Glutamatergic neuron (in vitro differentiated cells): ENCODE results near the gene TMPRSS7. TPM values are rescaled to one million over a fixed set of nuclear protein-coding genes. Genes with fewer than 3 reads are reported as not detected.

Source experiments
- DNase-seq: peaks from one replicate; pipeline ENCODE4 v3.0.0; 2022
- H3K27ac Mint-ChIP-seq: one replicate; pipeline ENCODE4 v1.8.0; 2020; ENCODE audit warnings: mild to moderate bottlenecking, mixed read lengths, inconsistent platforms; ENCODE audit not compliant: unreplicated experiment
- H3K27me3 Mint-ChIP-seq: one replicate; pipeline ENCODE4 v1.8.0; 2020; ENCODE audit warnings: mild to moderate bottlenecking, moderate library complexity, mixed read lengths, inconsistent platforms; ENCODE audit not compliant: unreplicated experiment
- H3K36me3 Mint-ChIP-seq: one replicate; pipeline ENCODE4 v1.8.0; 2020; ENCODE audit warnings: mild to moderate bottlenecking, mixed read lengths, inconsistent platforms; ENCODE audit not compliant: unreplicated experiment
- H3K4me1 Mint-ChIP-seq: one replicate; pipeline ENCODE4 v1.8.0; 2020; ENCODE audit warnings: mild to moderate bottlenecking, low read depth, mixed read lengths, inconsistent platforms; ENCODE audit not compliant: unreplicated experiment
- H3K4me3 Mint-ChIP-seq: one replicate; pipeline ENCODE4 v1.8.0; 2020; ENCODE audit warnings: mild to moderate bottlenecking, mixed read lengths, inconsistent platforms; ENCODE audit not compliant: unreplicated experiment
- H3K9me3 Mint-ChIP-seq: one replicate; pipeline ENCODE4 v1.8.0; 2020; ENCODE audit warnings: mild to moderate bottlenecking, moderate library complexity, mixed read lengths, inconsistent platforms; ENCODE audit not compliant: unreplicated experiment
- total RNA-seq: library from RNA; stranded (reverse); fragmentation: NEBNext Ultra II Directional; extraction: Animal tissue kit (Norgen Biotek cat#: 25700); gene quantifications from one replicate; pipeline ENCODE4 v1.2.1, GENCODE V29; 2021; ENCODE audit not compliant: unreplicated experiment
- TF ChIP-seq, protein P1 (sequence below): fragments of 200-600 bp; sonication (generic); IDR thresholded peaks from one replicate; pipeline ENCODE4 v1.5.0; 2021; ENCODE audit not compliant: partially characterized antibody, unreplicated experiment

TMPRSS7 gene
- total RNA-seq, 1 donor from 2014 or later, result not detected

DNA sequence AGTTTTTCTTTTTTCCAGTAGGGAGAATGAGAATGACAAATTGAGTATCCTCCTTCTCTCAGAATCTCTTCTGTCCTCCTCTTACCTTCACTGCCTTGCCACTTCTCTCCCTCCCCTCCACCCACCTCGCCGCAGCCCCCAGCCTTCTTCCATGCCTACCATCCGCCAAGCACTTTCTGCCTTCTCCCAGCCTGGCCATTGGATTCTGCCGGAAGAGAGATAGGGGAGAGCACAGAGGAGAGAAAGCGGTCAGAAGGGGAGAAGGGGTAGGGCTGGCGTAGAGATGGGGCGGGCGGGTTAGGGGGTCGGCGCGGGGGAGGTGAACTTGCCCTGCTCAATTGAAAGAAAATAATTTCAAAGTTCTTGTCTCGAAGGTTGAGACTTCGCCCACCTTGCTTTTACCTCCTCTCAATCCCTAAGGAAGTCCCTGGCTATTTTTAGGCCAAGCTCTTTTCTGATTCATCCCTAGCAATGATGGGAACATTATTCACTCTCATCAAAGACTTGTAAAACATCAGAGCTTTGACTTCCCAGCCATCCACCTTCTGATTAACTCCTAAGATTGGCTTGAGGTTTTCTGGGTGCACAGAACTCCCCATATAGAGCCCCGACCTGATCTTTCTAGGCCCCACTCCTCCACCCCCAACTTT lies 52.5 kb downstream of the TMPRSS7 start:
- TF ChIP-seq, protein P1, sequence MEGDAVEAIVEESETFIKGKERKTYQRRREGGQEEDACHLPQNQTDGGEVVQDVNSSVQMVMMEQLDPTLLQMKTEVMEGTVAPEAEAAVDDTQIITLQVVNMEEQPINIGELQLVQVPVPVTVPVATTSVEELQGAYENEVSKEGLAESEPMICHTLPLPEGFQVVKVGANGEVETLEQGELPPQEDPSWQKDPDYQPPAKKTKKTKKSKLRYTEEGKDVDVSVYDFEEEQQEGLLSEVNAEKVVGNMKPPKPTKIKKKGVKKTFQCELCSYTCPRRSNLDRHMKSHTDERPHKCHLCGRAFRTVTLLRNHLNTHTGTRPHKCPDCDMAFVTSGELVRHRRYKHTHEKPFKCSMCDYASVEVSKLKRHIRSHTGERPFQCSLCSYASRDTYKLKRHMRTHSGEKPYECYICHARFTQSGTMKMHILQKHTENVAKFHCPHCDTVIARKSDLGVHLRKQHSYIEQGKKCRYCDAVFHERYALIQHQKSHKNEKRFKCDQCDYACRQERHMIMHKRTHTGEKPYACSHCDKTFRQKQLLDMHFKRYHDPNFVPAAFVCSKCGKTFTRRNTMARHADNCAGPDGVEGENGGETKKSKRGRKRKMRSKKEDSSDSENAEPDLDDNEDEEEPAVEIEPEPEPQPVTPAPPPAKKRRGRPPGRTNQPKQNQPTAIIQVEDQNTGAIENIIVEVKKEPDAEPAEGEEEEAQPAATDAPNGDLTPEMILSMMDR, result no peak
- Mint-ChIP-seq H3K27ac (no peak overlapping the region), H3K4me3 (peak overlapping the region; percentile 84), H3K9me3 (no peaks in the 10 kb centered on the region), H3K27me3 (peaks cover 4% of the 10 kb centered on the region), H3K36me3 (no peaks in the 10 kb centered on the region), H3K4me1 (peaks cover 12% of the 10 kb centered on the region)
- DNase-seq, result no peak

- peaks cover 4% of the 10 kb centered on the region for H3K27me3 Mint-ChIP-seq
- TF ChIP-seq, protein P1, result no peak
- no peak overlapping the region for H3K4me3 Mint-ChIP-seq
- peaks cover 12% of the 10 kb centered on the region for H3K4me1 Mint-ChIP-seq
- H3K36me3 Mint-ChIP-seq, result no peaks in the 10 kb centered on the region
- H3K9me3 Mint-ChIP-seq, result no peaks in the 10 kb centered on the region
- DNase-seq, result no peak
- H3K27ac Mint-ChIP-seq, result no peak overlapping the region
These were observed 53.2 kb downstream of the TMPRSS7 start for GRCh38 chr3:112087746-112088145.

- Mint-ChIP-seq H3K4me1 (peaks cover 12% of the 10 kb centered on the region), H3K27ac (no peak overlapping the region), H3K9me3 (no peaks in the 10 kb centered on the region), H3K4me3 (no peak overlapping the region), H3K27me3 (peaks cover 4% of the 10 kb centered on the region), H3K36me3 (no peaks in the 10 kb centered on the region)
- DNase-seq, result no peak
- TF ChIP-seq, protein P1, result no peak
These were observed 54.4 kb downstream of the TMPRSS7 start for GRCh38 chr3:112088944-112089343.

- Mint-ChIP-seq H3K27ac (no peak overlapping the region), H3K36me3 (no peaks in the 10 kb centered on the region), H3K4me3 (no peak overlapping the region), H3K9me3 (no peaks in the 10 kb centered on the region), H3K4me1 (peaks cover 12% of the 10 kb centered on the region), H3K27me3 (peaks cover 4% of the 10 kb centered on the region)
- TF ChIP-seq, protein P1, result no peak
- no peak for DNase-seq
These were observed 55.7 kb downstream of the TMPRSS7 start for GRCh38 chr3:112089956-112090886.
